HepG2 (cell line): ENCODE measurements around the gene FGFR1OP2. TPM values are rescaled to one million over a fixed set of nuclear protein-coding genes. Genes with fewer than 3 reads are reported as not detected.

Experiments
- ATAC-seq: fragments of 200-7000 bp; cut with Tn5 transposase; 3 replicates; pipeline ENCODE4 v1.9.1; 2020; ENCODE audit warnings: mild to moderate bottlenecking, moderate library complexity
- BruUV-seq: library from RNA; stranded (reverse); fragments of 400-500 nt; replicated peaks from 2 replicates; lab custom pipeline; 2021; lab: Mats Ljungman, UMichigan
- CTCF ChIA-PET: fragments of 300-600 bp; formaldehyde crosslinking; extraction: SDS; loops from one replicate; lab custom pipeline; 2021; ENCODE audit warnings: low total read pairs, inconsistent platforms, low intra/inter-chr PET ratio; lab: Yijun Ruan, JAX
- POLR2A ChIA-PET: fragments of 350-600 bp; sonication (Branson Sonifier 250); formaldehyde crosslinking; loops from one replicate; lab custom pipeline; 2020; ENCODE audit warnings: antibody characterized with exemption, inconsistent platforms; lab: Yijun Ruan, JAX
- DNase-seq: peaks from one replicate; pipeline ENCODE4 v3.0.0-alpha.2; 2015; ENCODE audit warnings: low spot score
- FAIRE-seq: peaks from 3 replicates; lab custom pipeline; 2011; peaks lifted over from hg19 to GRCh38; lab: Jason Lieb, UNC
- H2AFZ ChIP-seq: one replicate; pipeline ENCODE4 v1.6.1; 2011; ENCODE audit warnings: low read length, inconsistent platforms
- H3K27ac ChIP-seq: fragments of 300-600 bp; 3 replicates; pipeline ENCODE4 v1.8.0; 2011; ENCODE audit warnings: mixed run types, mild to moderate bottlenecking, mixed read lengths, low read length, inconsistent platforms; ENCODE audit not compliant: insufficient read depth; ENCODE audit errors: extremely low read length
- H3K27me3 ChIP-seq, 2 experiments: fragments of 200-600 bp in 1 of 2; 2 replicates in 1 of 2; 3 replicates in 1 of 2; pipeline versions ENCODE4 v1.6.0 to v1.8.0; 2011; ENCODE audit warnings: low read length in 2 of 2, mild to moderate bottlenecking in 2 of 2, moderate library complexity in 2 of 2, inconsistent platforms in 1 of 2; ENCODE audit not compliant: insufficient read depth in 2 of 2, control insufficient read depth in 1 of 2
- H3K36me3 ChIP-seq, 2 experiments: fragments of 200-600 bp in 1 of 2; replicated peaks in 1 of 2; 2 replicates in 1 of 2; 3 replicates in 1 of 2; pipeline versions ENCODE4 v1.5.1 to v1.8.0; 2011; ENCODE audit warnings: low read length in 2 of 2, inconsistent platforms in 1 of 2; ENCODE audit not compliant: insufficient read depth in 2 of 2, control insufficient read depth in 1 of 2
- H3K4me1 ChIP-seq: 2 replicates; pipeline ENCODE4 v1.5.1; 2012; ENCODE audit warnings: low read length, inconsistent platforms; ENCODE audit not compliant: insufficient read depth
- H3K4me2 ChIP-seq: 2 replicates; pipeline ENCODE4 v1.6.0; 2011; ENCODE audit warnings: low read depth, low read length, inconsistent platforms
- H3K4me3 ChIP-seq, 3 experiments: fragments of 200-600 bp in 1 of 3; sonication (generic), shearing (Covaris generic) in 1 of 3; replicated peaks in 1 of 3; 2 replicates each; pipeline ENCODE4 v1.5.1; 2011 to 2016; ENCODE audit warnings: low read length in 3 of 3, inconsistent platforms in 2 of 3, low read depth in 2 of 3, mild to moderate bottlenecking in 2 of 3, control low read depth in 1 of 3, mixed read lengths in 1 of 3; ENCODE audit not compliant: insufficient read depth in 1 of 3
- H3K79me2 ChIP-seq: one replicate; pipeline ENCODE4 v1.6.1; 2011; ENCODE audit warnings: low read length, inconsistent platforms; ENCODE audit not compliant: insufficient read depth
- H3K9ac ChIP-seq: 2 replicates; pipeline ENCODE4 v1.6.0; 2011; ENCODE audit warnings: mild to moderate bottlenecking, low read depth, low read length, inconsistent platforms; ENCODE audit not compliant: insufficient read depth
- H3K9me3 ChIP-seq: 2 replicates; pipeline ENCODE4 v1.5.1; 2012; ENCODE audit warnings: mild to moderate bottlenecking, low read length
- H4K20me1 ChIP-seq: 2 replicates; pipeline ENCODE4 v1.6.0; 2011; ENCODE audit warnings: inconsistent platforms, mild to moderate bottlenecking, low read length, moderate library complexity; ENCODE audit not compliant: insufficient read depth
- ARNTL ChIP-seq: sonication (generic); formaldehyde crosslinking; IDR thresholded peaks from 2 replicates; pipeline ENCODE4 v1.4.0; 2020; ENCODE audit warnings: mild to moderate bottlenecking, missing genetic modification reagents
- HOXA9 ChIP-seq: sonication (generic); formaldehyde crosslinking; IDR thresholded peaks from 2 replicates; pipeline ENCODE4 v1.8.1; 2022; ENCODE audit warnings: missing genetic modification reagents, mild to moderate bottlenecking, moderate library complexity, borderline replicate concordance
- KDM5A ChIP-seq: fragments of 200-600 bp; sonication (generic); IDR thresholded peaks from 2 replicates; pipeline ENCODE4 v1.7.0; 2018; ENCODE audit warnings: antibody characterized with exemption, mild to moderate bottlenecking, low read length, borderline replicate concordance
- LCORL ChIP-seq, 2 experiments: fragments of 450-650 bp in 1 of 2; sonication (generic) in 1 of 2; formaldehyde crosslinking in 1 of 2; IDR thresholded peaks; 2 replicates each; pipeline versions ENCODE4 v1.5.0 to v1.6.1; 2017 to 2020; ENCODE audit warnings: antibody characterized with exemption in 1 of 2, missing genetic modification reagents in 1 of 2
- SP4 ChIP-seq: sonication (generic); formaldehyde crosslinking; IDR thresholded peaks from 2 replicates; pipeline ENCODE4 v1.8.1; 2023; ENCODE audit warnings: mild to moderate bottlenecking, missing genetic modification reagents
- THAP8 ChIP-seq: sonication (generic); formaldehyde crosslinking; IDR thresholded peaks from 2 replicates; pipeline ENCODE4 v1.5.1; 2020; ENCODE audit warnings: missing genetic modification reagents, mild to moderate bottlenecking, borderline replicate concordance
- ZNF781 ChIP-seq: sonication (generic); formaldehyde crosslinking; IDR thresholded peaks from 2 replicates; pipeline ENCODE4 v1.5.1; 2020; ENCODE audit warnings: borderline replicate concordance, mild to moderate bottlenecking, missing genetic modification reagents; ENCODE audit errors: not compliant biosample characterization
- ZNF841 ChIP-seq: sonication (generic); formaldehyde crosslinking; IDR thresholded peaks from 2 replicates; pipeline ENCODE4 v1.8.1; 2023; ENCODE audit warnings: missing genetic modification reagents, borderline replicate concordance
- WGBS: methylation state at CpG from one replicate; pipeline ENCODE4 v1.1.6; 2017; ENCODE audit warnings: low lambda C conversion rate; 5-methylcytosine and 5-hydroxymethylcytosine counted together
- in situ Hi-C: cut with HindIII; loops from 2 replicates; pipeline ENCODE4 v1.10.0; 2017; ENCODE audit warnings: low pct_unique_long_range_greater_than_20kb; ENCODE audit not compliant: extremely low pct_ligation_motif_present
- intact Hi-C: fragments of 100-400 bp; cut with micrococcal nuclease; formaldehyde crosslinking; loops from one replicate; pipeline ENCODE4 v1.10.0; 2022; ENCODE audit not compliant: unreplicated experiment
- polyA plus RNA-seq, 8 experiments: library from polyadenylated mRNA; depleted of rRNA in 3 of 8; stranded (reverse) in 7 of 8; unstranded in 1 of 8; fragments of >200 nt; fragmentation: Illumina TruSeq in 4 of 8; extraction: Trizol in 4 of 8; gene quantifications; 2 replicates each; pipeline versions ENCODE4 v1.2.1 to v1.2.3, GENCODE V29; 2011 to 2016; ENCODE audit warnings: low read depth in 4 of 8, missing spikeins in 1 of 8, mixed read lengths in 1 of 8; ENCODE audit not compliant: insufficient read depth in 1 of 8
- total RNA-seq, 5 experiments: library from RNA; depleted of rRNA; stranded (reverse); fragments of >200 nt; fragmentation: Illumina TruSeq; extraction: Trizol; gene quantifications; 2 replicates each; pipeline ENCODE4 v1.2.3, GENCODE V29; 2016; ENCODE audit warnings: low read depth in 1 of 5
- TF ChIP-seq, protein P1 (sequence below): sonication (generic); formaldehyde crosslinking; IDR thresholded peaks from 2 replicates; pipeline ENCODE4 v1.4.0; 2020; ENCODE audit warnings: missing genetic modification reagents, borderline replicate concordance
- TF ChIP-seq, protein P2 (sequence below): IDR thresholded peaks from 2 replicates; pipeline ENCODE4 v1.6.1; 2016; ENCODE audit warnings: missing compliant biosample characterization, missing genetic modification reagents, borderline replicate concordance
- TF ChIP-seq, protein P3 (sequence below): sonication (generic); formaldehyde crosslinking; IDR thresholded peaks from 2 replicates; pipeline ENCODE4 v1.5.1; 2020; ENCODE audit warnings: missing genetic modification reagents, mild to moderate bottlenecking, borderline replicate concordance

FGFR1OP2 gene
- total and polyA plus RNA-seq, 2 of the 13 experiments (the other 11 are each of a cell fraction or from before 2014, with no cell fraction given), result 18.3 to 38.1 TPM

GRCh38 chr12:27000961-27001360 is 62.7 kb downstream of the FGFR1OP2 start (continued):
- TF ChIP-seq, protein P1, sequence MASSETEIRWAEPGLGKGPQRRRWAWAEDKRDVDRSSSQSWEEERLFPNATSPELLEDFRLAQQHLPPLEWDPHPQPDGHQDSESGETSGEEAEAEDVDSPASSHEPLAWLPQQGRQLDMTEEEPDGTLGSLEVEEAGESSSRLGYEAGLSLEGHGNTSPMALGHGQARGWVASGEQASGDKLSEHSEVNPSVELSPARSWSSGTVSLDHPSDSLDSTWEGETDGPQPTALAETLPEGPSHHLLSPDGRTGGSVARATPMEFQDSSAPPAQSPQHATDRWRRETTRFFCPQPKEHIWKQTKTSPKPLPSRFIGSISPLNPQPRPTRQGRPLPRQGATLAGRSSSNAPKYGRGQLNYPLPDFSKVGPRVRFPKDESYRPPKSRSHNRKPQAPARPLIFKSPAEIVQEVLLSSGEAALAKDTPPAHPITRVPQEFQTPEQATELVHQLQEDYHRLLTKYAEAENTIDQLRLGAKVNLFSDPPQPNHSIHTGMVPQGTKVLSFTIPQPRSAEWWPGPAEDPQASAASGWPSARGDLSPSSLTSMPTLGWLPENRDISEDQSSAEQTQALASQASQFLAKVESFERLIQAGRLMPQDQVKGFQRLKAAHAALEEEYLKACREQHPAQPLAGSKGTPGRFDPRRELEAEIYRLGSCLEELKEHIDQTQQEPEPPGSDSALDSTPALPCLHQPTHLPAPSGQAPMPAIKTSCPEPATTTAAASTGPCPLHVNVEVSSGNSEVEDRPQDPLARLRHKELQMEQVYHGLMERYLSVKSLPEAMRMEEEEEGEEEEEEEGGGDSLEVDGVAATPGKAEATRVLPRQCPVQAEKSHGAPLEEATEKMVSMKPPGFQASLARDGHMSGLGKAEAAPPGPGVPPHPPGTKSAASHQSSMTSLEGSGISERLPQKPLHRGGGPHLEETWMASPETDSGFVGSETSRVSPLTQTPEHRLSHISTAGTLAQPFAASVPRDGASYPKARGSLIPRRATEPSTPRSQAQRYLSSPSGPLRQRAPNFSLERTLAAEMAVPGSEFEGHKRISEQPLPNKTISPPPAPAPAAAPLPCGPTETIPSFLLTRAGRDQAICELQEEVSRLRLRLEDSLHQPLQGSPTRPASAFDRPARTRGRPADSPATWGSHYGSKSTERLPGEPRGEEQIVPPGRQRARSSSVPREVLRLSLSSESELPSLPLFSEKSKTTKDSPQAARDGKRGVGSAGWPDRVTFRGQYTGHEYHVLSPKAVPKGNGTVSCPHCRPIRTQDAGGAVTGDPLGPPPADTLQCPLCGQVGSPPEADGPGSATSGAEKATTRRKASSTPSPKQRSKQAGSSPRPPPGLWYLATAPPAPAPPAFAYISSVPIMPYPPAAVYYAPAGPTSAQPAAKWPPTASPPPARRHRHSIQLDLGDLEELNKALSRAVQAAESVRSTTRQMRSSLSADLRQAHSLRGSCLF (CRISPR knock-in tag), result no peak
- TF ChIP-seq HOXA9 (CRISPR knock-in tag), result no peak
- TF ChIP-seq, all 625 proteins: peak for 0

- Histone ChIP-seq H3K4me2 (no peak overlapping the region), H3K9me3 (no peaks in the 10 kb centered on the region), H3K27me3 (no peaks in the 10 kb centered on the region), H3K27ac (no peak overlapping the region), H4K20me1 (no peaks in the 10 kb centered on the region; the same call in 1 of the 2 replicates), H3K4me3 (no peak overlapping the region), H3K9ac (no peak overlapping the region), H3K79me2 (peaks cover 30% of the 10 kb centered on the region), H3K36me3 (peaks cover 4 to 16% of the 10 kb centered on the region in 2 experiments), H3K4me1 (peaks cover 29% of the 10 kb centered on the region), H2AFZ (no peak overlapping the region)
- ChIA-PET POLR2A (no interaction called here), CTCF (no interaction called here)
- in situ Hi-C loops, result no loop called here
- 97% methylated on average over 5 of the region's 5 CpGs for WGBS
- ATAC-seq (no peak), FAIRE-seq (no peak), DNase-seq (no peak)
- intact Hi-C loops, result no loop called here
- no TSS peak for BruUV-seq
- TF ChIP-seq ZNF841 (CRISPR knock-in tag) (no peak), SP4 (no peak), ARNTL (CRISPR knock-in tag) (no peak), KDM5A (no peak), LCORL (IDR thresholded peaks at IDR 0.05) (no peak), LCORL (CRISPR knock-in tag; IDR thresholded peaks at IDR 0.05) (no peak), THAP8 (CRISPR knock-in tag) (no peak), ZNF781 (CRISPR knock-in tag) (no peak)
- TF ChIP-seq, protein P2, sequence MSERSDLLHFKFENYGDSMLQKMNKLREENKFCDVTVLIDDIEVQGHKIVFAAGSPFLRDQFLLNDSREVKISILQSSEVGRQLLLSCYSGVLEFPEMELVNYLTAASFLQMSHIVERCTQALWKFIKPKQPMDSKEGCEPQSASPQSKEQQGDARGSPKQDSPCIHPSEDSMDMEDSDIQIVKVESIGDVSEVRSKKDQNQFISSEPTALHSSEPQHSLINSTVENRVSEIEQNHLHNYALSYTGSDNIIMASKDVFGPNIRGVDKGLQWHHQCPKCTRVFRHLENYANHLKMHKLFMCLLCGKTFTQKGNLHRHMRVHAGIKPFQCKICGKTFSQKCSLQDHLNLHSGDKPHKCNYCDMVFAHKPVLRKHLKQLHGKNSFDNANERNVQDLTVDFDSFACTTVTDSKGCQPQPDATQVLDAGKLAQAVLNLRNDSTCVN (CRISPR knock-in tag), result no peak
- TF ChIP-seq, protein P3, sequence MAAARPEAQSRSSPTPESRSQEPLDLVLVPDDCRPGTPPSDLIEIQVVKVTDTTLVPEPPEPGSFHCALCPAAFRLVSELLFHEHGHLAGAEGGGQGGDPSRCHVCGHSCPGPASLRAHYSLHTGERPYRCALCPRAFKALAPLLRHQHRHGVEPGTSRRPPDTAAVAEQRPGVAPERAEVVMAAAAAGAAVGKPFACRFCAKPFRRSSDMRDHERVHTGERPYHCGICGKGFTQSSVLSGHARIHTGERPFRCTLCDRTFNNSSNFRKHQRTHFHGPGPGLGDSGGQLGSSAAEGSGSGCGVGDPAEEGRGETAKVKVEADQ (CRISPR knock-in tag), result no peak
Measured at GRCh38 chr12:27001663-27002062, 63.4 kb downstream of the FGFR1OP2 start.
